Measurements from ENCODE around the gene NECTIN3. TPM values are rescaled to one million over a fixed set of nuclear protein-coding genes. Genes with fewer than 3 reads are reported as not detected.
A peak's percentile ranks its signal among the peaks of the same experiment; 100 is the strongest.

NECTIN3 gene
- total RNA-seq (2021; ENCODE audit: unreplicated experiment) = 18.8 TPM
- 4.3 TPM for polyA plus RNA-seq (2012; ENCODE audit: insufficient read length)
- Bru-seq, nascent RNA = percentile 65 among the genes with signal in this experiment
- BruChase-seq, experiment 1, labeled RNA remaining after a 2-hour chase = percentile 57 among the genes with signal in this experiment
- BruChase-seq, experiment 2, labeled RNA remaining after a 6-hour chase = percentile 58 among the genes with signal in this experiment
- long read RNA-seq, transcript NECTIN3-206 (6 exons, 3,664 nt) = major isoform, 8 of 18 reads
- long read RNA-seq, partial matches to known transcripts = 2 of 18 reads
- long read RNA-seq, other reads (novel, unspliced or antisense) = 8 of 18 reads

GRCh38 chr3:111071257-111072030 is at the start of gene NECTIN3:
NECTIN3 (plus strand) TSS chr3:111071816; CDS start chr3:111072018, 202 bp downstream.
- TF ChIP-seq TCF7L2 (IDR thresholded peaks at IDR 0.05; ENCODE audit: low read depth, low read length) (no peak; the same call in 1 of the 2 replicates), POLR2AphosphoS5 (IDR thresholded peaks at IDR 0.05; ENCODE audit: low read depth, low read length) (0 out of 2 replicates have a peak, but pooled peaks have one; percentile 16)
- Histone ChIP-seq H3K27ac (ENCODE audit: low read length) (peak within 1 kb of the TSS; percentile 55; the same call in 1 of the 2 replicates), H3K4me3 (ENCODE audit: low read depth in 2 of 2, low read length in 2 of 2) (peak within 1 kb of the TSS; percentile 67 to 71), H3K9me3 (ENCODE audit: control insufficient read depth, insufficient read depth, low read depth, low read length) (no peaks in the 10 kb centered on the region), H3K36me3 (ENCODE audit: control insufficient read depth, insufficient read depth, low read length) (peaks cover 6% of the 10 kb centered on the region; the same call in 1 of the 2 replicates), H3K27me3 (ENCODE audit: control insufficient read depth, insufficient read depth, low read length) (peaks cover 14% of the 10 kb centered on the region; the same call in 1 of the 2 replicates), H3K4me1 (ENCODE audit: control insufficient read depth, insufficient read depth, low read length) (peaks cover 10% of the 10 kb centered on the region)
- POLR2A ChIA-PET = no interaction called here
- DNase-seq (ENCODE audit: low read depth, low spot score) (no peak), ATAC-seq (peak; percentile 90)
- intact Hi-C loops (cut with micrococcal nuclease; ENCODE audit: unreplicated experiment) (no loop called here), in situ Hi-C loops (cut with HindIII; ENCODE audit: low pct_unique_long_range_greater_than_20kb, low sequenced_read_pairs) (no loop called here)
- no TSS peak for BruUV-seq (replicated peaks)
- CTCF ChIA-PET = no interaction called here

- ChIA-PET CTCF (no interaction called here), POLR2A (no interaction called here)
- Histone ChIP-seq H3K4me1 (ENCODE audit: control insufficient read depth, insufficient read depth, low read length) (no peaks in the 10 kb centered on the region), H3K36me3 (ENCODE audit: control insufficient read depth, insufficient read depth, low read length) (no peaks in the 10 kb centered on the region), H3K27me3 (ENCODE audit: control insufficient read depth, insufficient read depth, low read length) (no peaks in the 10 kb centered on the region), H3K4me3 (ENCODE audit: low read depth in 2 of 2, low read length in 2 of 2) (no peak overlapping the region), H3K27ac (ENCODE audit: low read length) (no peak overlapping the region), H3K9me3 (ENCODE audit: control insufficient read depth, insufficient read depth, low read depth, low read length) (no peaks in the 10 kb centered on the region; the same call in 1 of the 2 replicates)
- DNase-seq (ENCODE audit: low read depth, low spot score) = no peak
- TF ChIP-seq POLR2AphosphoS5 (IDR thresholded peaks at IDR 0.05; ENCODE audit: low read depth, low read length) = no peak
- TF ChIP-seq REST (IDR thresholded peaks at IDR 0.05; ENCODE audit: insufficient read depth in 1 of 2, low read depth in 2 of 2, low read length in 1 of 2) = no peak
- TF ChIP-seq TCF7L2 (IDR thresholded peaks at IDR 0.05; ENCODE audit: low read depth, low read length) = no peak
- no peak for TF ChIP-seq SIN3A (IDR thresholded peaks at IDR 0.05; ENCODE audit: borderline replicate concordance, insufficient read depth, low read depth, low read length)
- TF ChIP-seq CTCF (IDR thresholded peaks at IDR 0.05) = no peak
- intact Hi-C loops (cut with micrococcal nuclease; ENCODE audit: unreplicated experiment) (no loop called here), in situ Hi-C loops (cut with HindIII; ENCODE audit: low pct_unique_long_range_greater_than_20kb, low sequenced_read_pairs) (no loop called here)
- ATAC-seq = no peak
- no TSS peak for BruUV-seq (replicated peaks)
Observed at GRCh38 chr3:111027868-111028267, 43.7 kb upstream of the NECTIN3 start.

All from Panc1 (cell line).